ENCODE data around the gene DYNLT2. TPM values are rescaled to one million over a fixed set of nuclear protein-coding genes. Genes with fewer than 3 reads are reported as not detected.
A peak's percentile ranks its signal among the peaks of the same experiment; 100 is the strongest.

The DYNLT2 gene
- total RNA-seq, 1 experiment from 2014 or later, result 1.3 TPM

- TF ChIP-seq CTCF (IDR thresholded peaks at IDR 0.05; ENCODE audit: unreplicated experiment), result no peak
- no peak overlapping the region for H3K27ac Mint-ChIP-seq (ENCODE audit: low read depth, unreplicated experiment)
- peaks cover 62% of the 10 kb centered on the region for H3K36me3 Mint-ChIP-seq (ENCODE audit: insufficient read depth, unreplicated experiment)
- POLR2A ChIA-PET, result interaction anchor here (0.7 kb wide), 1 partner anchor 19 kb away, joined by 3 read pairs; no protein-coding TSS in a partner anchor
- DNase-seq (ENCODE audit: unreplicated experiment), result no peak
- CTCF ChIA-PET, result interaction anchor here (1.1 to 1.8 kb wide), 2 partner anchors 14 to 875 kb away, joined by 4 to 12 read pairs; no protein-coding TSS in a partner anchor
- H3K9me3 Mint-ChIP-seq (ENCODE audit: unreplicated experiment), result no peaks in the 10 kb centered on the region
- BruUV-seq (replicated peaks), result no TSS peak
- H3K27me3 Mint-ChIP-seq (ENCODE audit: insufficient read depth, unreplicated experiment), result no peaks in the 10 kb centered on the region
- H3K4me1 Mint-ChIP-seq (ENCODE audit: insufficient read depth, unreplicated experiment), result peaks cover 6% of the 10 kb centered on the region
- no peak overlapping the region for H3K4me3 Mint-ChIP-seq (ENCODE audit: unreplicated experiment)
- intact Hi-C loops (cut with micrococcal nuclease), result no loop called here
These were observed 25.0 kb upstream of the DYNLT2 start for GRCh38 chr6:169776379-169776778.

- Mint-ChIP-seq H3K9me3 (ENCODE audit: unreplicated experiment) (no peaks in the 10 kb centered on the region), H3K27me3 (ENCODE audit: insufficient read depth, unreplicated experiment) (no peaks in the 10 kb centered on the region), H3K4me3 (ENCODE audit: unreplicated experiment) (no peak overlapping the region), H3K4me1 (ENCODE audit: insufficient read depth, unreplicated experiment) (peaks cover 6% of the 10 kb centered on the region), H3K36me3 (ENCODE audit: insufficient read depth, unreplicated experiment) (peaks cover 67% of the 10 kb centered on the region), H3K27ac (ENCODE audit: low read depth, unreplicated experiment) (no peak overlapping the region)
- CTCF ChIA-PET, result interaction anchor here (1.1 to 1.2 kb wide), 2 partner anchors 16 to 874 kb away, joined by 4 read pairs; no protein-coding TSS in a partner anchor
- DNase-seq (ENCODE audit: unreplicated experiment), result no peak
- intact Hi-C loops (cut with micrococcal nuclease), result no loop called here
- BruUV-seq (replicated peaks), result no TSS peak
- no peak for TF ChIP-seq CTCF (IDR thresholded peaks at IDR 0.05; ENCODE audit: unreplicated experiment)
- POLR2A ChIA-PET, result no interaction called here
These were observed 23.9 kb upstream of the DYNLT2 start for GRCh38 chr6:169775321-169775720.

- no TSS peak for BruUV-seq (replicated peaks)
- Mint-ChIP-seq H3K27ac (ENCODE audit: low read depth, unreplicated experiment) (no peak overlapping the region), H3K36me3 (ENCODE audit: insufficient read depth, unreplicated experiment) (peaks cover 61% of the 10 kb centered on the region), H3K4me3 (ENCODE audit: unreplicated experiment) (no peak overlapping the region), H3K9me3 (ENCODE audit: unreplicated experiment) (no peaks in the 10 kb centered on the region), H3K4me1 (ENCODE audit: insufficient read depth, unreplicated experiment) (peaks cover 6% of the 10 kb centered on the region), H3K27me3 (ENCODE audit: insufficient read depth, unreplicated experiment) (no peaks in the 10 kb centered on the region)
- CTCF ChIA-PET, result interaction anchor here (0.8 to 1.2 kb wide), 2 partner anchors 17 to 743 kb away, joined by 3 to 4 read pairs; no protein-coding TSS in a partner anchor
- POLR2A ChIA-PET, result no interaction called here
- no peak for DNase-seq (ENCODE audit: unreplicated experiment)
- intact Hi-C loops (cut with micrococcal nuclease), result no loop called here
- no peak for TF ChIP-seq CTCF (IDR thresholded peaks at IDR 0.05; ENCODE audit: unreplicated experiment)
These were observed 23.0 kb upstream of the DYNLT2 start for GRCh38 chr6:169774347-169774746.

GRCh38 chr6:169766921-169767736 lies 15.8 kb upstream of the DYNLT2 start:
- H3K4me3 Mint-ChIP-seq (ENCODE audit: unreplicated experiment), result no peak overlapping the region

More at GRCh38 chr6:169766921-169767736, 15.8 kb upstream of the DYNLT2 start:
- BruUV-seq (replicated peaks), result TSS peak; percentile 10
- intact Hi-C loops (cut with micrococcal nuclease), result no loop called here
- H3K36me3 Mint-ChIP-seq (ENCODE audit: insufficient read depth, unreplicated experiment), result peaks cover 59% of the 10 kb centered on the region
- H3K27me3 Mint-ChIP-seq (ENCODE audit: insufficient read depth, unreplicated experiment), result no peaks in the 10 kb centered on the region
- H3K9me3 Mint-ChIP-seq (ENCODE audit: unreplicated experiment), result no peaks in the 10 kb centered on the region
- CTCF ChIA-PET, result no interaction called here
- POLR2A ChIA-PET, result no interaction called here
- TF ChIP-seq CTCF (IDR thresholded peaks at IDR 0.05; ENCODE audit: unreplicated experiment), result no peak
- no peak overlapping the region for H3K27ac Mint-ChIP-seq (ENCODE audit: low read depth, unreplicated experiment)
- DNase-seq (ENCODE audit: unreplicated experiment), result no peak
- no peaks in the 10 kb centered on the region for H3K4me1 Mint-ChIP-seq (ENCODE audit: insufficient read depth, unreplicated experiment)
